NCI-H2196 treated with DMSO at 0.1 percent for 48 hours (cell line): Measurements from ENCODE around the gene CCR6.

Experiments
- DNase-seq: peaks from one replicate; lab custom pipeline; 2025; ENCODE audit not compliant: unreplicated experiment; lab: John Stamatoyannopoulos, UW

CCR6 gene

DNA sequence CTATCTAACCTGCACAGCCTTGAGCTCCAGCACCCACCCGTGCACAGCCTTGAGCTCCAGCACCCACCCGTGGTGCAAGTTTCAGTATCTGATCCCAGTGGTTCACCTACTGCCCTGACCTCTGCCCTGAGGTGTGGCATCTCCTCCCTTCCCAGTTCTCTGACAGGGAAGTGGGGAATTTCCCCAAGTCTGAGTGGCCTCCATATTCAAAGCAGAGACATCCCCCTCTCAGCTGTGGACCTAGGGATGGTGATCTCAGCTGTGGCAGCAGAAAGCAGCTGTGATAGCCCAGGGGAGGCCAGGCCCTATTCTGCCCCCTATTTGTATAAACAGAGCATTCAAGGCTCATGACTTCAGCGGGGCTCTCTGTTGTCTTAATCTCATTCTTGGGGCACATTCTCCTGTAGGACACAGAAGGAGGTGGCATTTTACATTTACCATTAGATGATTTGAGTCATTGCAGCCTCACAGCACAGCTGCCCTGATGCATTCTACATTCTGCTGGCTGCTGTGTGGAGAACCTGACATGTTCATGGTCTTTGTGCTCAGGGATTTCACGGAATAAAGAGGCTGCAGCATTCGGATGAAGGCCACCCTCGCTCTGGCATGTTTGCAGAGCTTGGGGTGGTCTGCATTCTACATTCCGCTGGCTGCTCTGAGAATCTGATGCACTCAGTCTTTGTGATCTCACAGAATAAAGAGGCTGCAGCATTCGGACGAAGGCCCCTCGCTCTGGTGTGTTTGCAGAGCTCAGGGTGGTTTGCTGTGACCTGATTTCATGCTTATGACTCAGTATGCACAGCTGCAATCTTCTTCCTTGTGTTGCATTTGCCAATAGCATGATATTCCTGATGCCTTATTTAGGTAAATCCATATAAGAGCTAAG, 17.9 kb downstream of the CCR6 start:
- no peak for DNase-seq

DNA sequence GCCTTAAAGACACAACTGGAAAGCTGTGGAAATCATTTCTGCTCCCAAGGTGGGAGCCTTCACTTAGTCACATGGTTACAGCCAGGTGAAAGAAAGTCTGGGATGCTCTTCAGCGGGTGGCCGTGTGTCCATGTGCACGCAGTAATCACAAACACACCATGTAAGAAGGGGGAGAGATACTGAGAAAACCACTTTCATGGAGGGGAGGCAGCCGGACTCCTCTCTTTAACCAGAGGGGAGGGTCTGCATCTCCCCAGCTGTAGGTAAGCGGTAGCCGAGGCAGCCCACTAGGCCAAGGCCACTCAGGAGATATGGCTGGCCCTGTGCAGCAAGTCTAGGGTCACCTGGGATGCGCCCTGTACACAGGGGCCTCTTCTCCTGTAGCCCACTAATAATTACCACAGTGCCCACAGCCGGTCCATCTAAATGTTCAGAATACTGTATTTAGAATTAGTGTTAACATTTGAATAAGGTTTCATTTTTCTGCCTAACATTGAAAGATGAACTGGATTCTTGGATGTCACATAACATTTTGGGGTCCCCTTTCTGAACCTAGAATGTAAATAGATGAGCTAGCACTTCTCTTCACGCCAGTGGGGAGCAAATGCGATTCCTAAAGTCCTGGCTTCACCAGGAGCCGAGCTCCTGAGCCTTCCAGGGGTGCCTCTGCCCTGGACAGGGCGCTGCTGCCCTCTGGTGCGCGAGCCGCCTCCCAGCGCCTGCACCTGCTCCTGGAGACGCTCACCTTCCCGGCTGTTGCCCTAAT, 19.0 kb downstream of the CCR6 start:
- DNase-seq: no peak

DNA sequence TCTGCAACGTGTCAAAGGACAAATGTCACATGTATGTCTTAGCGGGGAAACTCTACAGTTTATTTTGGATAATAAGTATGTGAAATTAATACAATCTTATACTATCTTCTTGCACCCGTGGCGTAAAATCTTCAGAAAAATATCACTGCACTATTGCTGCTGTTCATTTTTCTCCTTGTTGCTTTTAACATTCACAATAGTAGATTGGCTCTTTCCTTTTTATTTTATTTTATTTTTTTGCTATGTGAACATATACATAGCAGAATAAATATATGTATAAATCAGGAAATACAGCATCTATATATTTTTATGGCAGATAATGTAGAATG, 19.5 kb downstream of the CCR6 start:
- DNase-seq: no peak

DNA sequence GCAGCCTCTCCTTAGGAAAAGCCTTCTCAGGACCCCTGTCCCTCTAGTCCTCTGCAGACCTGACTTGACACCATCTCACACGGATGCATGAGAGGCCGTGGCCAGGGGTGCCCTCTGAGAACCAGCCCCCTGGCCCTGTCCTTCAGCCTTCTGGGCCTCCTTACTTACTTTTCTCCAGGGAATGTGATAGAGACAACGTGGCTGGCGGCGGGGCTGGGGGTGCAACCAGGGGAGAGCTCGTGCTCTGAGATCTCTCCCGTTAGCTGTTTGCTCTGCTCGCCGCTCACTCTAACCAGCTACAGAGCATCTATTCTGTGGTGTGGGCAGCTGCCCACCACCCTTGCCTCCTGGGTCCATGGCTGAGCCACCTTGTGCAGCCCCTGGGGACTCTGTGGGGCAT, 20.1 kb downstream of the CCR6 start:
- DNase-seq: no peak

DNA sequence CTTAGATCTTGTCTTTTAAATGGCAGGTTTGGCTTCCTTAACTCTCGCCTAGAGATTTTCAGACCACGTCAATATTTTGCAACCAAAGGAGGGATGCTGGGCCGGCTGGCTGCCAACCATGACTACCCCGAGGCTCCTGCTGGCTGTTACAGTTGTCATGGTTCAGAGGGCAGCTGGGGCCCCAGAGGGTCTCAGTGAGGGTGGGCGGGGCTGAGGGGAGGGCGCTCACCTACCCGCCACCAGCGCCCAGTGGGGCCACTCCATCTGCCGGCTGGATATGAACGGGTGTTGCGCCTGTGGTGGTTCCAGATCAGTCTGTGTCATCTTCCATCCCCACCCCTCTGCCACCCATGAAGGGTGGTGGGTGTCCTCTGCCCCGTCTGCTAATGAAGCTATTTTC, 22.6 kb downstream of the CCR6 start:
- no peak for DNase-seq

DNA sequence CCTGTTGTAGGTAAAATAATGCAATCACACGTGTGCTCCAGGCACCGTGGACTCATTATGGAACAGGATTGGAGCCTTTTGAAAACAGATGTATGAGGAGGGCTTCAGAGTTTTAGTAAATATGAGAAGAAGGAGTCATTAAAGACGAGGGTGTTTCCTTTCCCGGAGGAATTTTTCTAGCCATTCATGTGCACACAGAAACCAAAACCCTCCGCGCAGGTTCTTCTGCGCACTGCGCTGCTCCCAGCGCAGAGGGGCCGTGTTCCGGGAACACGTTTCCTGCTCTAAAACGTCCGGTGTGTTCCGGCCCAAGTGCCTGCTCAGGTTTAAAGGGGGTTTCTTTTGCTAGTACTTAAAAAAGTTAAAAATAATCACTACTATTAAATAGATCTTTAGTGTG, 23.2 kb downstream of the CCR6 start:
- DNase-seq: no peak

DNA sequence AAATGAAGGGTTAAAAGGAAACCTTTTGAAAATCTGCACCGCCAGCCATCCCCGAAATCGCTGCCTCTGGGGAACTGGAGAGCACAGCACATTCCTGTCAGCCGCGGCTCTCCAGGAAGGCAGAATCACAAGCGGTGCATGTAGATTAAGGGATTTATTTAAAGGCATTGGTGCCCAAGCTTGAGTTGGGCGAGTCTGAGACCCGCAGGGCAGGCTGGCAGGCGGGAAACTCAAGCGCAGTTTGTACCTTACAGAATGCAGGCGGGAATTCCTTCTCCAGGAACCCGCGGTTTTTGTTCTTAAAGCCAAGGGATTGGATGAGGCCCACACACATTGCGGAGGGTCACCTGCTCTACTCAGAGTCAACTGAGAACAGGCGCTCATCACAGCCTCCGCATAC, 24.1 kb downstream of the CCR6 start:
- DNase-seq: no peak

DNA sequence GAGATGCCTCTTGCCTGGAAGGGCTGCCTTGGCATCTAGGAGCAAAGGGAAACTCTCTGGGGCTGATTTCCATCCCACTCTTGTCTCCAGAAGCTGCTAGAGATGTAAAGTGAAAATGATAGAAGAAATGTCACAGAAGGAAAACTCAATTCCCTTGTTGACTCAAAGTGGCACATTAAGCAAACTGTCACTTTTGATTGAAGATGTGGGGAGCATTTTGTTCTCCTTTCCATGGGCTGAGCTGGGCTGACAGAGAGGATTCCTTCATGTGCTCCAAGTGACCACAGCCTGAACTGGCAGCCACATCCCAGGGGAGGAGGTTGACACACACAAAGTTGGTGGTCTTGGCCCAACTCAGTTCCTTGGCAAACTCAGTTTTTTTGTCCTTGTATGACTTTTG, 25.1 kb downstream of the CCR6 start:
- no peak for DNase-seq

DNA sequence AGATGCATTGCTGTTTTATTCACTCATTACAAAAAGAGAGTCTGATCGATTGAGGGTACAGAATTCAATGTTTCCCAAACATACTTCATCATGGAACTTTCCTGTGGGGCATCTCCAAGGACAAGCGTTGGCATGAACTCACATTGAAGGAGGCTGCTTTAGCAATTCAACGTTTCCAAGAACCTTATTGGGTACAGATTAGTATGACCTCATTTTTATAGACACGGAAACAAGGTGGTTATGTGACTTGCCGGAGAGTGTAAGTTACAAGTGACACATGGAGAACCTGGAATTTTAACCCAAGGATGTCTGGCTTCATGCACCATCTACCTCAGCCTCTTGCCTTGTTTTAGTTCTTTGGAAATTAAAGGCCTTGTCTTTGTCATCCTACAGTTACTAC, 26.1 kb downstream of the CCR6 start:
- no peak for DNase-seq

DNA sequence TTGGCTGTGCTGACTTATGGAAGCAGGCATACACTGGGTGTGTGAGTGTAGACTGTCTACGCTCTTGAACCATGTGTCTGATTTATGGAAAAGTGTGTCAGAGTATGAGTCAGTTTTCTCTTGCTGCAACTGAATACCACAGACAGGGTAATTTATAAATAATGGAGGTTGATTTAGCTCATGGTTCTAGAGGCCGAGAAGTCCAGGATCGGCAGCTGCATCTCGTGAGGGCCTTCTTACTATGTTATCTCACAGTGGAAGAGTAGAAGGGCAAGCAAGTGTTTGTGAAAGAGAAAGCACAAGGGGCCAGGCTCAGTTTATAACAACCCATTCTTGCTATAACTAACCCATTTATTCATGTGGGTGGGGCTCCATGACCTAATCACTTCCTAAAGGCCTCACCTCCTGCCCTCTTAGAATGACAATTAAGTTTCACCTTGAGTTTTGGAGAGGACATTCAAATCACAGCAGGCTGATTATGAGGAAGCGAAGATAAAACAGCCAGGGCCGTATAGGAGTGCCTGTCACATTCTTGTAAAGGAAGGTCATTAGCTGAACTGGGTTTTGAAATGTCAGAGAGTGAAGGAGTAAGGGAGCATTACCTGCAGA, 28.1 kb downstream of the CCR6 start:
- DNase-seq: no peak

DNA sequence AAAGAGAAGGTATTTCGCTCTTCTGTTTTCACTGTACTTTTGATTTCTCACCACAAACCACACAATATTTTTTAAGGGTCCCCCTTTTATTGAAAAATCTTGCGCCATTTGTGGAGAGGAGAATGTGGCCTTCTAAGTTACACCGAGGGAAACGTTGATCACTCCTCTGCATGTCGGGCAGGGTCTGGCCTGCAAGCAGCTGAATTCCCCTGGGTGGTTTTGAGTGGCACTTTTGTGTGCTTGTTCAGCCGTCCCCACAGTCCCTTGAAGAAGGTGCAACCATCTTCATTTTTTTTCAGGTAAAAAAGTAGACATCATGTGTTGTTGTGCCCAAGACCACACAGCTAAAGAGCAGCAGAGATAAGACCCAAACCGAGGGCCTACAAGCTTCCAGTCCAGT, 28.8 kb downstream of the CCR6 start:
- DNase-seq: no peak

DNA sequence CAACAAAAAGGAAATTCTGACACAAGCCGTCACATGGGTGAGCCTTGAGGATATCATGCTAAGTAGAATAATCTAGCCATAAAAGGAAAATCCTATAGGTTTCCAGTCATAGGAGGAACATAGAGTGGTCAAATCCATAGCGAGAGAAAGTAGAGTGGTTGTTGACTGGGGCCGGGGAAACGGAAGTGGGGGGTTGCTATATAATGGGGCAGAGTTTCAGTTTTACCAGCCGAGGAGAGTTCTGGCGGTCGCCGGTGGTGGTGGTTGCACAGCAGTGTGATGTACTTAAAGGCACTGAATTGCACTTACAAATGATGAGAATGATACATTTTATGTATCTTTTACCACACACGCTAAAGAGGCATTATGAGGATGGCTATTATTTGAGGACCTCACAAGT, 30.0 kb downstream of the CCR6 start:
- no peak for DNase-seq

DNA sequence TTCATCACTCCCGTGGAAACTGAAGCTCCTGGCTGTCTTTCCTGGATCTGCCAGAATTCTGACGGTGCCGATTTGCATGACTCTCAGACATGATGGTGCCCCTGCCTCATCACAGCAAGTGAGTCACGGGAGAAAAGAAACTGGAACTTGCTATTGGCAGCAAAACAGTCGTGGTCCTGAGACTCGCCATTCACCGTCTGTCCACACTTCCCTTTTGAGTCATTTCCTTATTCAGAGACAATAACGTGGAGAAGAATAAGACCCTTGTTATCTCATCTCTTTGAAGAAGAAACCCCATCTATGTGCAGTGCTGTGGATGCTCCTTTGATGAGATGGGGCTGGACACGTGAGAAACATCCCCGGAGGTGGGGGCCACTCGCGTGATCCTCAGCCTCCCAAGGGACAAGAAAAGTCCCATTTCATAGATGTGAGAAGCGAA, 30.6 kb downstream of the CCR6 start:
- DNase-seq: no peak

DNA sequence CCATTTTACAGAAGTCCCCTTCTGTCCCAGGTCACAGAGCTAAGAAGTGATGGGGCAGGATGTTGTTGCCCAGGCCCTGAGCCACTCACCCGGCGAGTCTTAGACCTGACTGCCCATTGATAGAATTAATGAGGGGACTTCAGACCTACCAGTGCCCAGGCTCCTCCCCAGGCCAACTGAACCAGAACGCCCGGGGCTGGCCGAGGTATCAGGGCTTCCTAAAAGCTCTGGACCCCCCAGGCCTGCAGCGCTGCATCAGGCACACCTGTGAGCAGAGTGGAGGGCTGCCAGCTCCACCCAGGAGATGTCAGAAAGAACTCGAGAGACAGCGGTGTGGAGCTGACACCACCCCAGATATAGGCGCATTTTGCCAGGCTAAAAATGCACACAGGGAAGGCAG, 31.4 kb downstream of the CCR6 start:
- no peak for DNase-seq

DNA sequence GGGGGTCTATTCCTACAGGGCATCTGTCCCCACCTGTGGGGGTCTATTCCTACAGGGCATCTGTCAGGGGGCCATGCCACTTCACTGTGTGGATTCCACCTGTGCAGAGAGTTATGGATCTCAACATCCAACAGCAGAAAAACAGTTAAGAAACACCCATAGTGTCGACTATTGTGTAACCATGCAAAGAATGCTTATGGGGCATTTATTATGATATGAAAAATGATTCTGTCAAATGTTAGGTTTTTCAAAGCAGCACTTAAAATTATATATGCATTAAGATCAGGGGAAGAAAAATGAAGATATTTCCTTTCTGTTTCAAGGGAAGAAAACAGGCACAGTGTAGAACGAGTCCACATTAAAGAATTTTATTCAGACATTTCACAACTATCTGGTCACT, 32.0 kb downstream of the CCR6 start:
- no peak for DNase-seq

DNA sequence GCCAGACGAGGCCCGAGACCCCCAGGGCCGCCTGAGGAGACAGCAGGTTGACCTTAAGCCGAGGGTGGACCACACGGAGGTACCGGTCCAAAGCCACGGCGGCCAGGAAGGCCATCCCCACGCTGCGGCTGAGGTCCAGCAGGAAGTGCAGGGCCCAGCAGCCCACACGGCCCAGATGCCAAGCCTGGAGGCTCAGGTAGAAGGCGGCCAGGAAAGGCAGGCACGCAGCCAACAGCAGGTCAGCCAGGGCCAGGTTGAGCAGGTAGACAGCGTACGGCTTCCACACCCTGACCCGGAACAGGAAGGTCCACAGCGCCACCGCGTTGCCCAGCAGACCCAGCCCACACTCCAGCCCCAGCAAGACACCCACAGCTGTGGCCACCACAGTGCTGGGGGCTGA, 34.5 kb downstream of the CCR6 start:
- no peak for DNase-seq

DNA sequence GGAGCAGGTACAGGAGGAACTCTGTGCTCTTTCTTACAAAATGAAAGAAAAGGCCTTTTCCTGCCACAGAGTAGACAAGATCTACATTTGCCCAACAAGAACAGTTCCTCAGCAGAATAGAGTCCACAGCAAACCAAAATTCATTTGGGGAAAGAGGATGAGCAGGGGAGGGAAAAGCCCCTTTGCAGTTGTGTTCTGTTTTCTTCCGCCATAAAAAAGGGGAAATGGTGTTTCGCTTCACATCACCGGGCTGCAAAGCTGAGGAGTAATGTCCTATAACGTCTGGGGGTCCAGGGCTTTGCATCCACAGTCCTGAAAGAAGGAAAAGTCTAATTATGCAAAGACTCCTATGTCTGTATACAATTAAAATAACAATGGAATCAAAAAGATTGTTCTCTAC, 35.0 kb downstream of the CCR6 start, which contains the start of gene GPR31:
Gene GPR31, minus strand, starts transcription at position 118 of the 400 bp plus-strand sequence. CDS start 149 bp downstream, outside the sequence.
- no peak for DNase-seq

DNA sequence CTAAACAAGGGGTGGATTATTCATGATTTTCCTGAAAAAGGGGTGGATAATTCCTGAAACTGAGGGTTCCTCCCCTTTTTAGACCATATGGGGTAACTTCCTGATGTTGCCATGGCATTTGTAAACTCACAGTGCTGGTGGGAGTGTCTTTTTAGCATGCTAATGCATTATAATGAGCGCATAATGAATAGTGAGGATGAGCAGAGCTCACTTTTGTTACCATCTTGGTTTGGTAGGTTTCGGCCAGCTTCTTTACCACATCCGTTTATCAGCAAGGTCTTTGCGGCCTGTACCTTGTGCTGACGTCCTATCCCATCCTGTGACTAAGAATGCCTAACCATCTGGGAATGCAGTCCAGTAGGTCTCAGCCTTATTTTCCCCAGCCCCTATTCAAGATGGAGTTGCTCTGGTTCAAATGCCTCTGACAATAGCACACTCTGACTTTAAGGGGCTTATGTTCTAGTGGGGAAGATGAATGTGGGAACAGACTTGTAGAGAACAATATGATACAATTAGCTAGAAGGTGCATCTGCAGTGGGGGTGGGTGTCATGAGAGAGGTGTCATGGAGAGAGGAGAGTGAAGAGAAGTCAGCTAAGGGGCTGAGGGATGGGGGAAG, 39.1 kb downstream of the CCR6 start:
- DNase-seq: no peak

DNA sequence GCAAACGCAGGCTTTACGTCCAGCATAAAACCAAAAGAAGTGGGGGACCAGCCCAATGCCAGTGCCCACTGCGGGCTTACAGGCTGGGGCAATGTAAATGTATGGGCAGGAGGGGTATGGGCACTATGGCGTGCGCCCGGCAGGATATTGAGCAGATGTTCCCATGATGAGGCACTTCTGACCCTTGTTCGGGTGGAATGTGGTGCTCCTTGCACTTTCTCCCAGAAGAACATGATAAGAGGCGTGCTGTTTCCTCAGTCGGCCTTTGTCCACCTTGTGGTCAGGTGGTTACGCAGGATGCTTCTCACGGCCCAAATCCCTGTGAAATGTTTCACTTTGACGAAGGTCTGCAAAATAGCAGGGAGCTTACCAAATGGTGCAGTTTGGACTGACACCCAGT, 39.7 kb downstream of the CCR6 start:
- no peak for DNase-seq

DNA sequence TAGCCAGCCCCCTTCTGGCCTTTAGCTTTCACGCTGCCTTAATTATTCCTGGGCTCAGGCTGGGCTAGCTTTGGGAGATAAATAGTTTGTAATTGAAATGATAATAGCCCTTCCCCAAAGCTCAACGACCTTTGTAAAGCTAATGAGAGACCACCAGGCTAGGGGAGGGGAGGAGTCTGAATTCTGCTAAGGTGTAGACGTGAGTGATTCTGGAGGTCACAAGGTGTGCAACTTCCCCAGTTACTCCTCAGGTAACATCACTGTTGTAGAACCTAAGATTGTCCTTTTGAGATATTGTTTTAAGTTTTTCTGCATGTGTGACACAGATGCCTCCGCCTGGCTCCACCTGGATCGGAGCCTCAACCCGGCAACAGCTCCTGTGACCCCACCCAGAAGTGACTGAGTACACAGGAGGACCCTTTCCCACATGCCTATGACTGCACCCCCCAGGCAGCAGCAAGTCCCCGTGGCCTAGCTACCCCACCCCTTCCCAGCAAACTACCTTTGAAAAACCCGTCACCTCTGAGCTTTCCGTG, 40.6 kb downstream of the CCR6 start:
- no peak for DNase-seq

DNA sequence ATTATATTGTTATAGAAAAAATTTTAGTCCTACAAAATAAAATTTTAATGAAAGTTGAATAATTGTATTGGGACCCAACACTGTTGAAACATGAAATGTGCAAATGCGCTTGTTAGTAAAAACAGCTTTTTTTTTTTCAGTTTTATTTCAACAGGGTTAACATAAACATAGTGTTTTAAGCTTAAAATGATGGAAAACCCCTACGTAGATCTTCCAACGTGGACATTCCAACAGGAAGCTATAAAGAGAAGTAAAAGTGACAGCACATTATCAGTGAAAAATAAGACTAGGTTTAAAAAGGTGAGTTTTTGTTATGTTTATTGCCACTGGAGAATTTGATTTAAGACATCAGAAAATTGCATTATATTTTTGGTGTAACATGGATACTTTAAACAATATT, 41.4 kb downstream of the CCR6 start:
- DNase-seq: no peak
